ENCODE results near the gene UFSP1. TPM values are rescaled to one million over a fixed set of nuclear protein-coding genes. Genes with fewer than 3 reads are reported as not detected.
A peak's percentile ranks its signal among the peaks of the same experiment; 100 is the strongest.

Gene UFSP1
- total and polyA plus RNA-seq, 10 of the 15 experiments (the other 5 are each of a cell fraction or from before 2014, with no cell fraction given): 0.14 to 10.6 (median 2.8) TPM

GRCh38 chr7:100874300-100874576, 15.3 kb downstream of the UFSP1 start:
- RAD21 ChIA-PET (ENCODE audit: unreplicated experiment): no interaction called here
- peak; percentile 6 for ATAC-seq
- H3K4me1 ChIP-seq (ENCODE audit: control insufficient read depth, insufficient read depth, low read length): peaks cover 6% of the 10 kb centered on the region; the same call in 1 of the 2 replicates
- no peaks in the 10 kb centered on the region; the same call in 2 of the 3 replicates for H3K9me3 ChIP-seq (replicated peaks; ENCODE audit: control insufficient read depth, insufficient read depth, low read length)
- SMC1A ChIA-PET (ENCODE audit: uncharacterized antibody, unreplicated experiment): no interaction called here
- in situ Hi-C loops (cut with MboI): no loop called here
- CTCF ChIA-PET: interaction anchor here (0.6 to 1.6 kb wide), 2 partner anchors 15 to 269 kb away, joined by 3 to 4 read pairs; partner anchors contain the start of gene UFSP1
- POLR2A ChIA-PET: interaction anchor here (0.6 to 7.0 kb wide), 2 partner anchors 14 to 200 kb away, joined by 5 to 131 read pairs; partner anchors contain the start of gene UFSP1
- peak overlapping the region; percentile 99 for H3K4me2 ChIP-seq (ENCODE audit: control insufficient read depth, insufficient read depth)
- 0 out of 2 replicates have a peak, but pooled peaks have one; percentile 22 for TF ChIP-seq ZBED1 (IDR thresholded peaks at IDR 0.05; ENCODE audit: borderline replicate concordance)
- TF ChIP-seq TCF7 (IDR thresholded peaks at IDR 0.05; ENCODE audit: borderline replicate concordance): no peak
- no peaks in the 10 kb centered on the region for H3K27me3 ChIP-seq (replicated peaks in 1 of 2; ENCODE audit: control insufficient read depth in 2 of 2, insufficient read depth in 2 of 2, low read length in 1 of 2)
- WGBS (ENCODE audit: insufficient coverage, insufficient replicate concordance, low lambda C conversion rate, missing lambda C conversion rate): 83% methylated on average over 8 of the region's 8 CpGs
- 0 out of 2 replicates have a peak, but pooled peaks cover 3% of the 10 kb centered on the region for H4K20me1 ChIP-seq (ENCODE audit: control insufficient read depth, insufficient read depth)
- H3K9ac ChIP-seq (ENCODE audit: control insufficient read depth, insufficient read depth, low read length): peak overlapping the region; percentile 98
- H3K4me3 ChIP-seq: peak overlapping the region; percentile 71
- H3K36me3 ChIP-seq (ENCODE audit: control insufficient read depth in 2 of 2, insufficient read depth in 2 of 2, low read length in 1 of 2): peaks cover 2 to 20% of the 10 kb centered on the region in 2 experiments; a peak in 3 of 4 replicates
- intact Hi-C loops (cut with micrococcal nuclease; ENCODE audit: unreplicated experiment): no loop called here
- peaks cover 53% of the 10 kb centered on the region for H3K79me2 ChIP-seq (ENCODE audit: control insufficient read depth, insufficient read depth, low read length)
- peak overlapping the region; percentile 75; the same call in 1 of the 2 replicates for H2AFZ ChIP-seq (ENCODE audit: control insufficient read depth, low read depth, low read length)
- H3K27ac ChIP-seq (ENCODE audit: control insufficient read depth, insufficient read depth): peak overlapping the region; percentile 98
- no peak for FAIRE-seq
- BruUV-seq (replicated peaks): no TSS peak
- DNase-seq (ENCODE audit: low read depth, low spot score): no peak

- CTCF ChIA-PET: interaction anchor here (0.6 to 1.6 kb wide), 2 partner anchors 16 to 270 kb away, joined by 3 to 4 read pairs; partner anchors contain the start of gene UFSP1
- Histone ChIP-seq H3K9me3 (replicated peaks; ENCODE audit: control insufficient read depth, insufficient read depth, low read length) (no peaks in the 10 kb centered on the region; the same call in 2 of the 3 replicates), H3K4me3 (peak overlapping the region; percentile 71), H3K27me3 (replicated peaks in 1 of 2; ENCODE audit: control insufficient read depth in 2 of 2, insufficient read depth in 2 of 2, low read length in 1 of 2) (no peaks in the 10 kb centered on the region), H3K4me1 (ENCODE audit: control insufficient read depth, insufficient read depth, low read length) (peaks cover 6% of the 10 kb centered on the region; the same call in 1 of the 2 replicates), H4K20me1 (ENCODE audit: control insufficient read depth, insufficient read depth) (0 out of 2 replicates have a peak, but pooled peaks cover 3% of the 10 kb centered on the region), H3K27ac (ENCODE audit: control insufficient read depth, insufficient read depth) (peak overlapping the region; percentile 98), H3K4me2 (ENCODE audit: control insufficient read depth, insufficient read depth) (peak overlapping the region; percentile 99), H3K36me3 (ENCODE audit: control insufficient read depth in 2 of 2, insufficient read depth in 2 of 2, low read length in 1 of 2) (peaks cover 2 to 17% of the 10 kb centered on the region in 2 experiments; a peak in 3 of 4 replicates), H3K9ac (ENCODE audit: control insufficient read depth, insufficient read depth, low read length) (peak overlapping the region; percentile 98), H2AFZ (ENCODE audit: control insufficient read depth, low read depth, low read length) (no peak overlapping the region), H3K79me2 (ENCODE audit: control insufficient read depth, insufficient read depth, low read length) (peaks cover 48% of the 10 kb centered on the region)
- POLR2A ChIA-PET: interaction anchor here (0.6 to 7.0 kb wide), 2 partner anchors 15 to 199 kb away, joined by 5 to 131 read pairs; partner anchors contain the start of gene UFSP1
- ATAC-seq (no peak), DNase-seq (ENCODE audit: low read depth, low spot score) (no peak), FAIRE-seq (no peak)
- RAD21 ChIA-PET (ENCODE audit: unreplicated experiment): no interaction called here
- BruUV-seq (replicated peaks): no TSS peak
- in situ Hi-C loops (cut with MboI) (no loop called here), intact Hi-C loops (cut with micrococcal nuclease; ENCODE audit: unreplicated experiment) (no loop called here)
- no peak for TF ChIP-seq MXI1 (IDR thresholded peaks at IDR 0.05; ENCODE audit: low read depth, low read length)
- no peak for TF ChIP-seq KDM1A (IDR thresholded peaks at IDR 0.05; ENCODE audit: borderline replicate concordance)
- TF ChIP-seq MAX (IDR thresholded peaks at IDR 0.05; ENCODE audit: low read depth, low read length): no peak
- TF ChIP-seq RFX5 (IDR thresholded peaks at IDR 0.05; ENCODE audit: low read depth, low read length): no peak
- TF ChIP-seq ELK1 (IDR thresholded peaks at IDR 0.05; ENCODE audit: low read depth, low read length): no peak
- TF ChIP-seq REST (IDR thresholded peaks at IDR 0.05; ENCODE audit: low read depth, low read length): no peak
- TF ChIP-seq SMAD1 (IDR thresholded peaks at IDR 0.05; ENCODE audit: low read depth, partially characterized antibody): no peak
- SMC1A ChIA-PET (ENCODE audit: uncharacterized antibody, unreplicated experiment): no interaction called here
- 87% methylated on average over 10 of the region's 10 CpGs for WGBS (ENCODE audit: insufficient coverage, insufficient replicate concordance, low lambda C conversion rate, missing lambda C conversion rate)
Observed at GRCh38 chr7:100873599-100874299, 15.8 kb downstream of the UFSP1 start.
